GM23338 (cell line): ENCODE measurements around the gene RHOF. TPM values are rescaled to one million over a fixed set of nuclear protein-coding genes. Genes with fewer than 3 reads are reported as not detected.
A peak's percentile ranks its signal among the peaks of the same experiment; 100 is the strongest.

ENCODE experiments used
- ATAC-seq: fragments of 200-7000 bp; cut with Tn5 transposase; 3 replicates; pipeline ENCODE4 v1.9.1; 2020
- DNase-seq: peaks from one replicate; pipeline ENCODE4 v3.0.0-alpha.2; 2015; ENCODE audit warnings: low spot score
- H2AFZ ChIP-seq: fragments of 200-600 bp; sonication (generic); 2 replicates; pipeline ENCODE4 v1.8.0; 2016; ENCODE audit warnings: antibody characterized with exemption, mild to moderate bottlenecking, moderate library complexity
- H3F3A ChIP-seq: fragments of 200-600 bp; sonication (generic); replicated peaks from 2 replicates; pipeline ENCODE4 v1.8.0; 2017; ENCODE audit warnings: antibody characterized with exemption, mixed run types, low read depth
- H3K27ac ChIP-seq: fragments of 200-600 bp; sonication (generic); 2 replicates; pipeline ENCODE4 v1.6.1; 2016; ENCODE audit warnings: low read depth
- H3K27me3 ChIP-seq: fragments of 200-600 bp; sonication (generic); 2 replicates; pipeline ENCODE4 v1.8.0; 2016; ENCODE audit warnings: mild to moderate bottlenecking, mixed run types, moderate library complexity; ENCODE audit not compliant: insufficient read depth
- H3K36me3 ChIP-seq: fragments of 200-600 bp; sonication (generic); 2 replicates; pipeline ENCODE4 v1.8.0; 2016; ENCODE audit warnings: mild to moderate bottlenecking; ENCODE audit not compliant: insufficient read depth
- H3K4me1 ChIP-seq: fragments of 200-600 bp; sonication (generic); 2 replicates; pipeline ENCODE4 v1.8.0; 2016; ENCODE audit warnings: mild to moderate bottlenecking, moderate library complexity; ENCODE audit not compliant: insufficient read depth
- H3K4me2 ChIP-seq: fragments of 200-600 bp; sonication (generic); 2 replicates; pipeline ENCODE4 v1.7.1; 2017; ENCODE audit warnings: mixed run types
- H3K4me3 ChIP-seq: fragments of 200-600 bp; sonication (generic); 2 replicates; pipeline ENCODE4 v1.6.1; 2016; ENCODE audit warnings: mixed run types
- H3K79me2 ChIP-seq: fragments of 200-600 bp; sonication (generic); replicated peaks from 2 replicates; pipeline ENCODE4 v1.8.0; 2017; ENCODE audit warnings: mild to moderate bottlenecking; ENCODE audit not compliant: insufficient read depth
- H3K9me2 ChIP-seq: fragments of 200-600 bp; sonication (generic); 2 replicates; pipeline ENCODE4 v1.8.0; 2017; ENCODE audit not compliant: insufficient read depth
- H4K20me1 ChIP-seq: fragments of 200-600 bp; sonication (generic); replicated peaks from 2 replicates; pipeline ENCODE4 v1.8.0; 2017; ENCODE audit warnings: mild to moderate bottlenecking; ENCODE audit not compliant: insufficient read depth
- H3K27ac Mint-ChIP-seq: 2 replicates; pipeline ENCODE4 v1.8.0; 2020; ENCODE audit warnings: inconsistent platforms, mild to moderate bottlenecking, moderate library complexity, mixed read lengths
- H3K27me3 Mint-ChIP-seq: 3 replicates; pipeline ENCODE4 v1.8.0; 2022; ENCODE audit warnings: low read depth, mild to moderate bottlenecking, moderate library complexity, mixed read lengths, inconsistent platforms; ENCODE audit not compliant: insufficient read depth, poor library complexity
- H3K36me3 Mint-ChIP-seq: 3 replicates; pipeline ENCODE4 v1.8.0; 2021; ENCODE audit warnings: low read depth, mild to moderate bottlenecking, inconsistent platforms, moderate library complexity, mixed read lengths
- H3K4me1 Mint-ChIP-seq: 3 replicates; pipeline ENCODE4 v1.8.0; 2020; ENCODE audit warnings: mild to moderate bottlenecking, inconsistent platforms, mixed read lengths
- H3K4me3 Mint-ChIP-seq: 3 replicates; pipeline ENCODE4 v1.8.0; 2021; ENCODE audit warnings: moderate library complexity, mild to moderate bottlenecking, inconsistent platforms, mixed read lengths
- H3K9me3 Mint-ChIP-seq: 3 replicates; pipeline ENCODE4 v1.8.0; 2020; ENCODE audit warnings: moderate library complexity, mild to moderate bottlenecking, inconsistent platforms, mixed read lengths
- CREB1 ChIP-seq: fragments of 250-450 bp; sonication (Bioruptor Pico); IDR thresholded peaks from 2 replicates; pipeline ENCODE4 v1.5.0; 2020; ENCODE audit warnings: low read depth, mild to moderate bottlenecking, moderate library complexity
- CTCF ChIP-seq, 2 experiments: fragments of 200-600 bp in 1 of 2; sonication (generic) in 1 of 2; conservative IDR thresholded peaks; 2 replicates each; pipeline versions ENCODE4 v1.5.1 to v1.6.1; 2016 to 2017; ENCODE audit warnings: antibody characterized with exemption in 2 of 2, low read depth in 2 of 2, mild to moderate bottlenecking in 2 of 2, moderate library complexity in 1 of 2
- ETS1 ChIP-seq: IDR thresholded peaks from 2 replicates; pipeline ENCODE4 v1.6.1; 2016; ENCODE audit warnings: antibody characterized with exemption
- EZH2 ChIP-seq: fragments of 200-600 bp; sonication (generic); IDR thresholded peaks from one replicate; pipeline ENCODE4 v1.8.0; 2017; ENCODE audit warnings: antibody characterized with exemption, mild to moderate bottlenecking, low read depth; ENCODE audit not compliant: unreplicated experiment
- EZH2phosphoT487 ChIP-seq: fragments of 200-600 bp; sonication (generic); IDR thresholded peaks from one replicate; pipeline ENCODE4 v1.8.1; 2018; ENCODE audit warnings: antibody characterized with exemption; ENCODE audit not compliant: unreplicated experiment
- JUNB ChIP-seq: IDR thresholded peaks from one replicate; pipeline ENCODE4 v1.6.1; 2016; ENCODE audit warnings: antibody characterized with exemption; ENCODE audit not compliant: unreplicated experiment
- NANOG ChIP-seq: IDR thresholded peaks from 2 replicates; pipeline ENCODE4 v1.6.1; 2016; ENCODE audit warnings: antibody characterized with exemption, borderline replicate concordance
- POLR2AphosphoS5 ChIP-seq: IDR thresholded peaks from 2 replicates; pipeline ENCODE4 v1.6.1; 2016; ENCODE audit warnings: antibody characterized with exemption, low read depth
- REST ChIP-seq: IDR thresholded peaks from one replicate; pipeline ENCODE4 v1.6.1; 2018; ENCODE audit warnings: antibody characterized with exemption; ENCODE audit not compliant: unreplicated experiment
- STAT1 ChIP-seq: IDR thresholded peaks from one replicate; pipeline ENCODE4 v1.6.1; 2016; ENCODE audit warnings: antibody characterized with exemption; ENCODE audit not compliant: unreplicated experiment
- ZNF114 ChIP-seq: fragments of 250-450 bp; sonication (Bioruptor Pico); IDR thresholded peaks from 2 replicates; pipeline ENCODE4 v1.5.0; 2020; ENCODE audit warnings: mild to moderate bottlenecking, moderate library complexity
- ZNF331 ChIP-seq: fragments of 250-450 bp; sonication (Bioruptor Pico); IDR thresholded peaks from 2 replicates; pipeline ENCODE4 v1.5.0; 2020; ENCODE audit warnings: low read depth, mild to moderate bottlenecking, moderate library complexity
- ZNF462 ChIP-seq: fragments of 250-450 bp; sonication (Bioruptor Pico); IDR thresholded peaks from 2 replicates; pipeline ENCODE4 v1.5.0; 2020; ENCODE audit warnings: mild to moderate bottlenecking, moderate library complexity
- polyA plus RNA-seq: library from polyadenylated mRNA; unstranded; fragments of >200 nt; fragmentation: Nextera tagmentation; extraction: Ambion mirVana; gene quantifications from 2 replicates; pipeline ENCODE4 v1.2.1, GENCODE V29; 2016
- total RNA-seq: library from RNA; depleted of rRNA; stranded (reverse); fragments of >200 nt; shearing (Covaris generic); gene quantifications from 2 replicates; pipeline ENCODE4 v1.2.3, GENCODE V29; 2014

RHOF gene
- total and polyA plus RNA-seq, 2 experiments from 2014 or later: 10.5 to 53.4 TPM

GRCh38 chr12:121839106-121839992 is 45.9 kb upstream of the RHOF start:
- H3K4me3 ChIP-seq: peak overlapping the region; percentile 68
- H3K27me3 Mint-ChIP-seq: peaks cover 16% of the 10 kb centered on the region
- peak; percentile 95 for ATAC-seq
- no peaks in the 10 kb centered on the region for H4K20me1 ChIP-seq
- H2AFZ ChIP-seq: peak overlapping the region; percentile 92
- H3K36me3 Mint-ChIP-seq: no peaks in the 10 kb centered on the region; the same call in 2 of the 3 replicates
- TF ChIP-seq CREB1: peak; percentile 2; the same call in 1 of the 2 replicates
- TF ChIP-seq REST: no peak
- no peak for TF ChIP-seq NANOG
- TF ChIP-seq ZNF331 (CRISPR knock-in tag): no peak
- TF ChIP-seq STAT1: no peak
- TF ChIP-seq ETS1: peak; percentile 17; the same call in 1 of the 2 replicates
- TF ChIP-seq ZNF114: no peak
- TF ChIP-seq EZH2: no peak
- peak; percentile 31 to 42 for TF ChIP-seq CTCF (conservative IDR thresholded peaks at IDR 0.05; ENCODE audit: low read depth in 2 of 2)
- no peak for TF ChIP-seq EZH2phosphoT487
- TF ChIP-seq JUNB: no peak
- no peak for TF ChIP-seq ZNF462
- TF ChIP-seq POLR2AphosphoS5: peak; percentile 86
- H3K4me1 Mint-ChIP-seq: peaks cover 8% of the 10 kb centered on the region; the same call in 1 of the 3 replicates
- peak overlapping the region; percentile 86 for H3K27ac ChIP-seq
- H3K79me2 ChIP-seq: no peaks in the 10 kb centered on the region
- peaks cover 2% of the 10 kb centered on the region; the same call in 1 of the 3 replicates for H3K9me3 Mint-ChIP-seq
- peak overlapping the region; percentile 82 for H3K4me2 ChIP-seq
- no peaks in the 10 kb centered on the region for H3K9me2 ChIP-seq
- DNase-seq: peak; percentile 100
- peak overlapping the region; percentile 98 for H3K4me3 Mint-ChIP-seq
- peaks cover 7% of the 10 kb centered on the region; the same call in 1 of the 2 replicates for H3F3A ChIP-seq
- no peaks in the 10 kb centered on the region for H3K36me3 ChIP-seq
- H3K4me1 ChIP-seq: peaks cover 9% of the 10 kb centered on the region; the same call in 1 of the 2 replicates
- peak overlapping the region; percentile 95 for H3K27ac Mint-ChIP-seq
- no peaks in the 10 kb centered on the region for H3K27me3 ChIP-seq
